AG09309 (cell line): ENCODE data around the gene PPP1R17.

Source experiments
- DNase-seq: peaks from one replicate; pipeline ENCODE4 v3.0.0-alpha.2; 2010; ENCODE audit warnings: low read depth
- H3K4me3 ChIP-seq: 2 replicates; pipeline ENCODE4 v1.5.1; 2011; ENCODE audit warnings: mild to moderate bottlenecking, low read depth, low read length, moderate library complexity; ENCODE audit not compliant: control insufficient read depth
- CTCF ChIP-seq: IDR thresholded peaks from 2 replicates; pipeline ENCODE4 v1.5.1; 2011; ENCODE audit warnings: mild to moderate bottlenecking, low read depth, low read length, inconsistent platforms; ENCODE audit not compliant: insufficient read depth, control insufficient read depth; ENCODE audit errors: missing control alignments

The PPP1R17 gene

GRCh38 chr7:31687024-31687748, at the start of gene PPP1R17:
TSS of gene PPP1R17 (plus strand) at chr7:31687215. CDS start at chr7:31692442, 5,227 bp downstream.
- no peak within 1 kb of the TSS for H3K4me3 ChIP-seq
- no peak for TF ChIP-seq CTCF
- DNase-seq = no peak

GRCh38 chr7:31640381-31640780, 46.6 kb upstream of the PPP1R17 start:
- DNase-seq = no peak
- no peak overlapping the region for H3K4me3 ChIP-seq
- no peak for TF ChIP-seq CTCF

- DNase-seq = no peak
- H3K4me3 ChIP-seq = no peak overlapping the region
- TF ChIP-seq CTCF = no peak
Observed at GRCh38 chr7:31642681-31643115, 44.3 kb upstream of the PPP1R17 start.

GRCh38 chr7:31646942-31647341, 40.1 kb upstream of the PPP1R17 start:
- H3K4me3 ChIP-seq = no peak overlapping the region
- TF ChIP-seq CTCF = no peak
- no peak for DNase-seq

GRCh38 chr7:31647511-31647910, 39.5 kb upstream of the PPP1R17 start:
- H3K4me3 ChIP-seq = no peak overlapping the region
- DNase-seq = no peak
- no peak for TF ChIP-seq CTCF

GRCh38 chr7:31648288-31648687, 38.7 kb upstream of the PPP1R17 start:
- DNase-seq = no peak
- TF ChIP-seq CTCF = no peak
- no peak overlapping the region for H3K4me3 ChIP-seq

- DNase-seq = no peak
- no peak overlapping the region for H3K4me3 ChIP-seq
- no peak for TF ChIP-seq CTCF
Observed at GRCh38 chr7:31648880-31649279, 38.1 kb upstream of the PPP1R17 start.
